Measurements from ENCODE around the gene EHMT1. TPM values are rescaled to one million over a fixed set of nuclear protein-coding genes. Genes with fewer than 3 reads are reported as not detected.

Gene EHMT1
- total RNA-seq, 4 donors from 2014 or later, result 77.2 to 300 (median 161) TPM

GRCh38 chr9:137860361-137860760 lies 241.6 kb downstream of the EHMT1 start:
- no peaks in the 10 kb centered on the region for H3K4me1 ChIP-seq
- H3K4me3 ChIP-seq, result no peak overlapping the region
- no peak overlapping the region for H3K27ac ChIP-seq
- TF ChIP-seq CTCF (IDR thresholded peaks at IDR 0.05) (no peak), POLR2A (IDR thresholded peaks at IDR 0.05) (no peak)
- no peak for DNase-seq
- H3K27me3 ChIP-seq, result no peaks in the 10 kb centered on the region
- no peaks in the 10 kb centered on the region for H3K36me3 ChIP-seq
- peaks cover 0 to 9% (median 4%) of the 10 kb centered on the region in 4 donors for H3K9me3 ChIP-seq

- Histone ChIP-seq H3K27me3 (no peaks in the 10 kb centered on the region), H3K36me3 (no peaks in the 10 kb centered on the region), H3K27ac (no peak overlapping the region), H3K4me1 (no peaks in the 10 kb centered on the region), H3K4me3 (no peak overlapping the region), H3K9me3 (peaks cover 0 to 2% (median under 1%) of the 10 kb centered on the region in 4 donors)
- TF ChIP-seq CTCF (IDR thresholded peaks at IDR 0.05) (no peak), POLR2A (IDR thresholded peaks at IDR 0.05) (no peak)
- DNase-seq, result no peak
These were observed 246.9 kb downstream of the EHMT1 start for GRCh38 chr9:137865581-137866145.

- DNase-seq, result no peak
- H3K4me1 ChIP-seq, result no peaks in the 10 kb centered on the region
- no peaks in the 10 kb centered on the region for H3K27me3 ChIP-seq
- no peak for TF ChIP-seq POLR2A (IDR thresholded peaks at IDR 0.05)
- TF ChIP-seq CTCF (IDR thresholded peaks at IDR 0.05), result no peak
- H3K4me3 ChIP-seq, result no peak overlapping the region
- H3K27ac ChIP-seq, result no peak overlapping the region
- H3K9me3 ChIP-seq, result no peaks in the 10 kb centered on the region
- H3K36me3 ChIP-seq, result no peaks in the 10 kb centered on the region
These were observed 247.7 kb downstream of the EHMT1 start for GRCh38 chr9:137866226-137867141.

GRCh38 chr9:137870432-137870831 lies 251.6 kb downstream of the EHMT1 start:
- Histone ChIP-seq H3K36me3 (no peaks in the 10 kb centered on the region), H3K4me1 (no peaks in the 10 kb centered on the region), H3K27ac (no peak overlapping the region), H3K9me3 (no peaks in the 10 kb centered on the region), H3K4me3 (no peak overlapping the region), H3K27me3 (no peaks in the 10 kb centered on the region)
- no peak for DNase-seq
- no peak for TF ChIP-seq POLR2A (IDR thresholded peaks at IDR 0.05)

- H3K9me3 ChIP-seq, result no peaks in the 10 kb centered on the region
- H3K4me1 ChIP-seq, result no peaks in the 10 kb centered on the region
- no peak for TF ChIP-seq POLR2A (IDR thresholded peaks at IDR 0.05)
- no peak for TF ChIP-seq CTCF (IDR thresholded peaks at IDR 0.05)
- H3K27ac ChIP-seq, result no peak overlapping the region
- no peak for DNase-seq
- H3K27me3 ChIP-seq, result peaks cover 0 to 4% of the 10 kb centered on the region in 2 donors
- H3K36me3 ChIP-seq, result no peaks in the 10 kb centered on the region
- H3K4me3 ChIP-seq, result no peak overlapping the region
These were observed 253.5 kb downstream of the EHMT1 start for GRCh38 chr9:137872296-137872695.

- no peaks in the 10 kb centered on the region for H3K36me3 ChIP-seq
- H3K27ac ChIP-seq, result no peak overlapping the region
- H3K4me1 ChIP-seq, result peaks cover 0 to 5% (median 2%) of the 10 kb centered on the region in 4 donors
- H3K4me3 ChIP-seq, result no peak overlapping the region
- no peaks in the 10 kb centered on the region for H3K9me3 ChIP-seq
- DNase-seq, result no peak
- H3K27me3 ChIP-seq, result peaks cover 0 to 9% of the 10 kb centered on the region in 2 donors
- TF ChIP-seq CTCF (IDR thresholded peaks at IDR 0.05) (no peak), POLR2A (IDR thresholded peaks at IDR 0.05) (no peak)
These were observed 254.6 kb downstream of the EHMT1 start for GRCh38 chr9:137873408-137873807.

All from Peyer's patch (tissue), 4 donors.